ENCODE measurements around the gene TTR.

The TTR gene

GRCh38 chr18:31591628-31592027, at the start of gene TTR:
TTR (plus strand) TSS chr18:31591877; CDS start chr18:31591903, 26 bp downstream.
- DNase-seq (ENCODE audit: low read depth in 3 of 3), result no peak

GRCh38 chr18:31546476-31546875, 45.2 kb upstream of the TTR start:
- DNase-seq (ENCODE audit: low read depth in 3 of 3), result no peak

GRCh38 chr18:31548853-31549252, 42.8 kb upstream of the TTR start:
- DNase-seq (ENCODE audit: low read depth in 3 of 3), result no peak

- no peak for DNase-seq (ENCODE audit: low read depth in 3 of 3)
These were observed 42.3 kb upstream of the TTR start for GRCh38 chr18:31549416-31549815.

GRCh38 chr18:31551883-31552282, 39.8 kb upstream of the TTR start:
- DNase-seq (ENCODE audit: low read depth in 3 of 3), result no peak

- no peak for DNase-seq (ENCODE audit: low read depth in 3 of 3)
These were observed 37.9 kb upstream of the TTR start for GRCh38 chr18:31553800-31554199.

- no peak for DNase-seq (ENCODE audit: low read depth in 3 of 3)
These were observed 36.9 kb upstream of the TTR start for GRCh38 chr18:31554776-31555175.

GRCh38 chr18:31555971-31556747, 35.5 kb upstream of the TTR start:
- DNase-seq (ENCODE audit: low read depth in 3 of 3), result peak in 1 of 3 donors; percentile 13

GRCh38 chr18:31557446-31557845, 34.2 kb upstream of the TTR start:
- DNase-seq (ENCODE audit: low read depth in 3 of 3), result no peak

GRCh38 chr18:31558567-31558966, 33.1 kb upstream of the TTR start:
- no peak for DNase-seq (ENCODE audit: low read depth in 3 of 3)

GRCh38 chr18:31562726-31563125, 29.0 kb upstream of the TTR start:
- DNase-seq (ENCODE audit: low read depth in 3 of 3), result no peak

GRCh38 chr18:31563778-31564177, 27.9 kb upstream of the TTR start:
- DNase-seq (ENCODE audit: low read depth in 3 of 3), result no peak

- no peak for DNase-seq (ENCODE audit: low read depth in 3 of 3)
These were observed 26.3 kb upstream of the TTR start for GRCh38 chr18:31565345-31565744.

GRCh38 chr18:31565782-31566512, 25.7 kb upstream of the TTR start:
- no peak for DNase-seq (ENCODE audit: low read depth in 3 of 3)

GRCh38 chr18:31566576-31567306, 24.9 kb upstream of the TTR start:
- DNase-seq (ENCODE audit: low read depth in 3 of 3), result no peak

- DNase-seq (ENCODE audit: low read depth in 3 of 3), result no peak
These were observed 19.3 kb upstream of the TTR start for GRCh38 chr18:31572368-31572767.

- no peak for DNase-seq (ENCODE audit: low read depth in 3 of 3)
These were observed 18.6 kb upstream of the TTR start for GRCh38 chr18:31573051-31573450.

- no peak for DNase-seq (ENCODE audit: low read depth in 3 of 3)
These were observed 17.3 kb upstream of the TTR start for GRCh38 chr18:31574359-31574758.

- no peak for DNase-seq (ENCODE audit: low read depth in 3 of 3)
These were observed 16.0 kb upstream of the TTR start for GRCh38 chr18:31575515-31576257.

GRCh38 chr18:31576670-31577069, 15.0 kb upstream of the TTR start:
- DNase-seq (ENCODE audit: low read depth in 3 of 3), result no peak

GRCh38 chr18:31577195-31577594, 14.5 kb upstream of the TTR start:
- DNase-seq (ENCODE audit: low read depth in 3 of 3), result no peak

GRCh38 chr18:31578126-31578525, 13.6 kb upstream of the TTR start:
- no peak for DNase-seq (ENCODE audit: low read depth in 3 of 3)

Data from stimulated activated CD4-positive, alpha-beta T cell treated with anti-CD3 and anti-CD28 coated beads, TNF-alpha, amount 100 ng/mL, for 48 hours (primary cell).